Measurements from ENCODE around the gene NINJ1. TPM values are rescaled to one million over a fixed set of nuclear protein-coding genes. Genes with fewer than 3 reads are reported as not detected.

NINJ1 gene
- total and polyA plus RNA-seq, 2 of the 13 experiments (the other 11 are each of a cell fraction or from before 2014, with no cell fraction given): 81.2 to 92.1 TPM

DNA sequence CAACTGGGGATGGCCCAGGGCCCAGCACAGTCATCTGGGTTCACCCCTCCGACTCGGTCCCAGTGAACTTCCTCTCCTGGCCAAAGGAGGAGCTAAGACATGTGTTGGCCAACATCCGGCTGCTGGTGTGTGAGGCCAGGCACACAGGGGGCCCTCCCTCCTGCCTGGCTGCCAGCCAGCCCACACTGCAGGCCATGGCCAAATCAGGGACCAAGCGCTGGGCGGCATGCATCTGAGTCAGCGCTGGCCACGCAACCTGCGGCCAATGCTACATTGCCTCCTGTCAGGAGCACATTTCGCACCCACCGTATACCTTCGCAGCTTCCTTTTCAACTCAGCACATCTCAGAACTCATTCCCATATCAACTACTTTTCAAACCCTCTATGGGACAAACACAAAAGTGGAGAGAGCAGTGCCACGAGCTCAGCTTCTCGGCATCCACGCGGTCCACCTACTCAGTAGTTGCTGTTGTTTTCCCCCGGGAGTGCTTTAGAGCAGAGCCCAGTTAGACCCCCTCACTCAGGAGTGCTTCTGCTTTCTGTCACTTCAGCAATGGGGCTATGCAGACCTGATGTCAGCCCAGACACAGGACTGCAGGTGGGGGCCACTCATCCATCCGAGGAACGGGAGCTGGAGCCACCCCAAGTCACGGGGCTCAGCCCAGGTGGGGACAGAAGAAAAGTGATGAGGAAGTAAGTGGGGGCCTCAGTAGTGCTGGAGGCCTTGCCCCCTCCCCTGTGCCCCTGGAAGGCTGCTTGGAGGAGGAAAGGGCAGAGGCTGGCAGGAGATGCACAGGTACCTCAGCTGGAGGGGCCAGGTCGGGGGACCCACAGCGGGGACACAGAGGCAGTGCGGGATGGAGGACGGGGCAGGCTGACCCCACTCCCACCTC is 13.9 kb downstream of the NINJ1 start (continued):
- TF ChIP-seq GLI4 (CRISPR knock-in tag; IDR thresholded peaks at IDR 0.05; ENCODE audit: borderline replicate concordance) (no peak), ZNF33A (CRISPR knock-in tag; IDR thresholded peaks at IDR 0.05; ENCODE audit: borderline replicate concordance) (no peak), ZSCAN21 (CRISPR knock-in tag; IDR thresholded peaks at IDR 0.05; ENCODE audit: borderline replicate concordance) (peak; percentile 87; the same call in 1 of the 2 replicates), ZNF83 (CRISPR knock-in tag; IDR thresholded peaks at IDR 0.05; ENCODE audit: borderline replicate concordance) (no peak), HDAC6 (IDR thresholded peaks at IDR 0.05; ENCODE audit: low read depth, low read length) (no peak), KLF6 (CRISPR knock-in tag; IDR thresholded peaks at IDR 0.05) (peak; percentile 56; the same call in 1 of the 2 replicates), DNMT1 (CRISPR knock-in tag; IDR thresholded peaks at IDR 0.05) (peak; percentile 44; the same call in 1 of the 2 replicates), EEA1 (CRISPR knock-in tag; IDR thresholded peaks at IDR 0.05; ENCODE audit: borderline replicate concordance) (no peak), SETDB1 (CRISPR knock-in tag; IDR thresholded peaks at IDR 0.05; ENCODE audit: borderline replicate concordance) (no peak), ARID2 (CRISPR knock-in tag; IDR thresholded peaks at IDR 0.05; ENCODE audit: borderline replicate concordance) (peak; percentile 67; the same call in 1 of the 2 replicates), ZMYM2 (CRISPR knock-in tag; IDR thresholded peaks at IDR 0.05) (no peak; the same call in 1 of the 2 replicates), ZNF709 (CRISPR knock-in tag; IDR thresholded peaks at IDR 0.05) (no peak), MTA3 (CRISPR knock-in tag; IDR thresholded peaks at IDR 0.05) (no peak), NR1H2 (CRISPR knock-in tag; IDR thresholded peaks at IDR 0.05; ENCODE audit: borderline replicate concordance, low read depth) (0 out of 2 replicates have a peak, but pooled peaks have one; percentile 33), ZNF501 (CRISPR knock-in tag; IDR thresholded peaks at IDR 0.05) (peak; percentile 43; the same call in 1 of the 2 replicates), ATF7 (IDR thresholded peaks at IDR 0.05) (no peak), ATF7 (CRISPR knock-in tag; IDR thresholded peaks at IDR 0.05) (no peak)
- TF ChIP-seq, protein P1, sequence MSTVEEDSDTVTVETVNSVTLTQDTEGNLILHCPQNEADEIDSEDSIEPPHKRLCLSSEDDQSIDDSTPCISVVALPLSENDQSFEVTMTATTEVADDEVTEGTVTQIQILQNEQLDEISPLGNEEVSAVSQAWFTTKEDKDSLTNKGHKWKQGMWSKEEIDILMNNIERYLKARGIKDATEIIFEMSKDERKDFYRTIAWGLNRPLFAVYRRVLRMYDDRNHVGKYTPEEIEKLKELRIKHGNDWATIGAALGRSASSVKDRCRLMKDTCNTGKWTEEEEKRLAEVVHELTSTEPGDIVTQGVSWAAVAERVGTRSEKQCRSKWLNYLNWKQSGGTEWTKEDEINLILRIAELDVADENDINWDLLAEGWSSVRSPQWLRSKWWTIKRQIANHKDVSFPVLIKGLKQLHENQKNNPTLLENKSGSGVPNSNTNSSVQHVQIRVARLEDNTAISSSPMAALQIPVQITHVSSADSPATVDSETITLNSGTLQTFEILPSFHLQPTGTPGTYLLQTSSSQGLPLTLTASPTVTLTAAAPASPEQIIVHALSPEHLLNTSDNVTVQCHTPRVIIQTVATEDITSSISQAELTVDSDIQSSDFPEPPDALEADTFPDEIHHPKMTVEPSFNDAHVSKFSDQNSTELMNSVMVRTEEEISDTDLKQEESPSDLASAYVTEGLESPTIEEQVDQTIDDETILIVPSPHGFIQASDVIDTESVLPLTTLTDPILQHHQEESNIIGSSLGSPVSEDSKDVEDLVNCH (CRISPR knock-in tag; IDR thresholded peaks at IDR 0.05): no peak
- TF ChIP-seq, protein P2, sequence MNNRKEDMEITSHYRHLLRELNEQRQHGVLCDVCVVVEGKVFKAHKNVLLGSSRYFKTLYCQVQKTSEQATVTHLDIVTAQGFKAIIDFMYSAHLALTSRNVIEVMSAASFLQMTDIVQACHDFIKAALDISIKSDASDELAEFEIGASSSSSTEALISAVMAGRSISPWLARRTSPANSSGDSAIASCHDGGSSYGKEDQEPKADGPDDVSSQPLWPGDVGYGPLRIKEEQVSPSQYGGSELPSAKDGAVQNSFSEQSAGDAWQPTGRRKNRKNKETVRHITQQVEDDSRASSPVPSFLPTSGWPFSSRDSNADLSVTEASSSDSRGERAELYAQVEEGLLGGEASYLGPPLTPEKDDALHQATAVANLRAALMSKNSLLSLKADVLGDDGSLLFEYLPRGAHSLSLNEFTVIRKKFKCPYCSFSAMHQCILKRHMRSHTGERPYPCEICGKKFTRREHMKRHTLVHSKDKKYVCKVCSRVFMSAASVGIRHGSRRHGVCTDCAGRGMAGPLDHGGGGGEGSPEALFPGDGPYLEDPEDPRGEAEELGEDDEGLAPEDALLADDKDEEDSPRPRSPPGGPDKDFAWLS (CRISPR knock-in tag; IDR thresholded peaks at IDR 0.05; ENCODE audit: borderline replicate concordance): no peak
- TF ChIP-seq, protein P3, sequence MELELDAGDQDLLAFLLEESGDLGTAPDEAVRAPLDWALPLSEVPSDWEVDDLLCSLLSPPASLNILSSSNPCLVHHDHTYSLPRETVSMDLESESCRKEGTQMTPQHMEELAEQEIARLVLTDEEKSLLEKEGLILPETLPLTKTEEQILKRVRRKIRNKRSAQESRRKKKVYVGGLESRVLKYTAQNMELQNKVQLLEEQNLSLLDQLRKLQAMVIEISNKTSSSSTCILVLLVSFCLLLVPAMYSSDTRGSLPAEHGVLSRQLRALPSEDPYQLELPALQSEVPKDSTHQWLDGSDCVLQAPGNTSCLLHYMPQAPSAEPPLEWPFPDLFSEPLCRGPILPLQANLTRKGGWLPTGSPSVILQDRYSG (CRISPR knock-in tag; IDR thresholded peaks at IDR 0.05): no peak
- TF ChIP-seq, protein P4, sequence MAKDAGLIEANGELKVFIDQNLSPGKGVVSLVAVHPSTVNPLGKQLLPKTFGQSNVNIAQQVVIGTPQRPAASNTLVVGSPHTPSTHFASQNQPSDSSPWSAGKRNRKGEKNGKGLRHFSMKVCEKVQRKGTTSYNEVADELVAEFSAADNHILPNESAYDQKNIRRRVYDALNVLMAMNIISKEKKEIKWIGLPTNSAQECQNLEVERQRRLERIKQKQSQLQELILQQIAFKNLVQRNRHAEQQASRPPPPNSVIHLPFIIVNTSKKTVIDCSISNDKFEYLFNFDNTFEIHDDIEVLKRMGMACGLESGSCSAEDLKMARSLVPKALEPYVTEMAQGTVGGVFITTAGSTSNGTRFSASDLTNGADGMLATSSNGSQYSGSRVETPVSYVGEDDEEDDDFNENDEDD (CRISPR knock-in tag; IDR thresholded peaks at IDR 0.05; ENCODE audit: borderline replicate concordance): peak; percentile 85
- TF ChIP-seq, protein P5, sequence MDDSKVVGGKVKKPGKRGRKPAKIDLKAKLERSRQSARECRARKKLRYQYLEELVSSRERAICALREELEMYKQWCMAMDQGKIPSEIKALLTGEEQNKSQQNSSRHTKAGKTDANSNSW (CRISPR knock-in tag; IDR thresholded peaks at IDR 0.05; ENCODE audit: borderline replicate concordance): peak; percentile 66; the same call in 1 of the 2 replicates
